ENCODE results near the gene ALK.

The ALK gene

DNA sequence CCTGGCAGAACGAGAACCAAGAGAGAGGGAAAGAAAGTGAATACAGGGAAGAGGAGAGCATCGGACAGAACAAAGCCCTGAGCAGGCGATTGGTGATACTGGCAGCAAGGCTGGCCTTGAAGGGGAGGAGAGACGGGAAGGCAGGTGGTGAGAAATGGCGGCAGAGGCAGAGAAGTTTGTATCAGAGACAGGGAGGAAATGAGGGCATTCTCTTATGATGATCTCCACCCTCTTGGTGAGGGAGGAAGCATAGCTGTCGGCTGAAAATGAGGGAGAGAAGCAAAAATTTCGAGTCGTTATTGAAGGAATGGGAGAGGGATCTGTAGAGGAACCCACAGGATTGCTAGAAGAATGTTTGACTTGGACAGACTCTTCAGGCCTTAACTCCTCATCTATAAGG lies 725.6 kb downstream of the ALK start:
- H3K4me3 ChIP-seq, result no peak overlapping the region
- H3K27me3 ChIP-seq, result no peaks in the 10 kb centered on the region
- peaks cover 0 to 3% (median 0%) of the 10 kb centered on the region in 3 donors for H3K36me3 ChIP-seq
- DNase-seq, result no peak
- intact Hi-C loops (cut with DNase I; ENCODE audit: low total_unique reads), result loop anchor here (2.0 kb wide), 1 partner anchor 237 kb away; no protein-coding TSS in a partner anchor
- H3K4me1 ChIP-seq, result no peaks in the 10 kb centered on the region
- TF ChIP-seq CTCF (IDR thresholded peaks at IDR 0.05), result no peak
- H3K9me3 ChIP-seq, result no peaks in the 10 kb centered on the region
- no peak overlapping the region for H3K27ac ChIP-seq

DNA sequence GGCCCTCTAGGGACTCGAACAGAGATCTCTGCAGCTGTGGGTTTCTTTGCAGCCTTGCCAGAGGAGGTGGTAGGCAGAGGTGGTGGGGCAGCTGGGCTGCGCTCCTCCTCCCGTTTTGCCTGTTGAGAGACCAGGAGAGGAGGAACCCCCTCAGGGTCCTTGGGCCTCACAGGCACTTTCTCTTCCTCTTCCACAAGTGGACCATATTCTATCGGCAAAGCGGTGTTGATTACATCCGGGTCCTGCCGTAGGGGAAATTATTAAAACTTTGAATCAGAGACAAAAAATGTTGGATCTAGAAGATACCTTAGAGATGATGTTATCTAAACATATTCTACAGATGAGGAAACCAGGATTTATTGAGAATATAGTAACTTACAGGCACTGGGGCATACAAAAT lies 727.7 kb downstream of the ALK start:
- H3K36me3 ChIP-seq, result peaks cover 0 to 8% (median 0%) of the 10 kb centered on the region in 3 donors
- TF ChIP-seq CTCF (IDR thresholded peaks at IDR 0.05), result no peak
- no peak overlapping the region for H3K4me3 ChIP-seq
- DNase-seq, result no peak
- H3K27me3 ChIP-seq, result no peaks in the 10 kb centered on the region
- H3K9me3 ChIP-seq, result no peaks in the 10 kb centered on the region
- no peaks in the 10 kb centered on the region for H3K4me1 ChIP-seq
- no peak overlapping the region for H3K27ac ChIP-seq
- intact Hi-C loops (cut with DNase I; ENCODE audit: low total_unique reads), result no loop called here

DNA sequence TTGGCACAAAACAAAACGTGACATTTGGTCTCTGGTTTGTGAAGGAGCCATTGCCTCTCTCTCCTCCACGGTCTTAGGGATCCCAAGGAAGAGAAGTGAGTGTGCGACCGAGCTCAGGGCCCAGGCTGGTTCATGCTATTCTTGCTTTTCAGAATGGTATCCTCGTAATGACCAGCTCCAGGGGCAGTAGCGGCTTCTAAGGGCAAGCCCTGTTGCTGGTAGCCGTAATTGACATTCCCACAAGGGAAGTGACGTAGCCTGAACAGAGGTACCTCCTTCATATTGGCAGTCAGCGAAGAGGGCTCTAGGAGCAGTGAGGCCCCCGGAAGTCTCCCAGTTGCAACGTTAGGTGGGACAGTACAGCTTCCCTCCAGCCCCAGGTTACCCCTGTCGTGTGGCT lies 728.3 kb downstream of the ALK start:
- intact Hi-C loops (cut with DNase I; ENCODE audit: low total_unique reads), result no loop called here
- TF ChIP-seq CTCF (IDR thresholded peaks at IDR 0.05), result no peak

DNA sequence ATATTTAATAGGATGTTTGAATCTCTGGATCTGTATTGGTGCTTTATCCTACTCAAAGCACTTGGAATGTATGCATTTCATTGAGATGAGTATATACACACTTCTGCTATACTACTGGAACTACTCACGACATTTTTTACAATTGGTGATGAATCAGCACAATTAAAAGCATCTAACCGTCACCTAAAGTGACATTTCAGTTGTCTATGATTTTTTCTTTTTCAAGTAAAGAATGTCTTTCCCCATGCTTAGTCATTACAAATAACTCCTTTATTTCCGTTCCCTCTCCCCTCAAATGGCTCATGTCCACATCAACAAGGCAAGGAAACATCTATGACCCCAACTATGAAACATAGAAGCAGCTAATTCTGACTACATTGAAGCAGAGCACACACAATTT lies 728.9 kb downstream of the ALK start:
- H3K27me3 ChIP-seq, result no peaks in the 10 kb centered on the region
- TF ChIP-seq CTCF (IDR thresholded peaks at IDR 0.05), result no peak
- no peak overlapping the region for H3K4me3 ChIP-seq
- H3K9me3 ChIP-seq, result no peaks in the 10 kb centered on the region
- no peak for DNase-seq
- no peak overlapping the region for H3K27ac ChIP-seq
- H3K4me1 ChIP-seq, result no peaks in the 10 kb centered on the region
- H3K36me3 ChIP-seq, result peaks cover 0 to 9% (median 8%) of the 10 kb centered on the region in 3 donors
- intact Hi-C loops (cut with DNase I; ENCODE audit: low total_unique reads), result no loop called here

More for the DNA sequence above, 728.3 kb downstream of the ALK start:
- Histone ChIP-seq H3K4me3 (no peak overlapping the region), H3K36me3 (peaks cover 0 to 8% (median 4%) of the 10 kb centered on the region in 3 donors), H3K27me3 (no peaks in the 10 kb centered on the region), H3K4me1 (no peaks in the 10 kb centered on the region), H3K27ac (no peak overlapping the region), H3K9me3 (no peaks in the 10 kb centered on the region)
- no peak for DNase-seq

DNA sequence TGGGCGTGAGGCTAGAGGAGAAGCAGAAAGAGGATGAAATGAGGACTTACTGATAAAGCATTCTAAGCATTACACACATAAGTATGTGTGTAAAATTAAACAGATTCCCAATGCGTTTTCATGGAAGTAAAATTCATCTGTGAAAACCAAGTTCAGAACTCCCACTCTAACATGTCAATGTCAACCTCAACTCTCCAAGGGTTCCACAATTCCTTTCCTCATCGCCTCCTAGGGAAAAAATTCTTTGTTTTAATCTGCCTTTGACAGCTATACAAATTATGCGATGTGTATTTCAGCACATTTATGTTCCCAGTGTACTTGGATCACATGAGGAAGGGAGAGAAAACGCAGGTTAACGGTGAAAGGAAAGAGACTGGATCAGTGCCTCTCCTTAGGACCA lies 729.6 kb downstream of the ALK start:
- Histone ChIP-seq H3K27me3 (no peaks in the 10 kb centered on the region), H3K27ac (no peak overlapping the region), H3K36me3 (peaks cover 0 to 14% (median 8%) of the 10 kb centered on the region in 3 donors), H3K4me3 (no peak overlapping the region), H3K9me3 (no peaks in the 10 kb centered on the region), H3K4me1 (no peaks in the 10 kb centered on the region)
- no peak for TF ChIP-seq CTCF (IDR thresholded peaks at IDR 0.05)
- intact Hi-C loops (cut with DNase I; ENCODE audit: low total_unique reads), result no loop called here
- no peak for DNase-seq

GRCh38 chr2:29189052-29189451 lies 732.3 kb downstream of the ALK start:
- intact Hi-C loops (cut with DNase I; ENCODE audit: low total_unique reads), result no loop called here
- Histone ChIP-seq H3K9me3 (no peaks in the 10 kb centered on the region), H3K36me3 (peaks cover 0 to 22% (median 14%) of the 10 kb centered on the region in 3 donors), H3K27me3 (no peaks in the 10 kb centered on the region), H3K4me3 (no peak overlapping the region), H3K4me1 (no peaks in the 10 kb centered on the region), H3K27ac (no peak overlapping the region)
- DNase-seq, result no peak
- TF ChIP-seq CTCF (IDR thresholded peaks at IDR 0.05), result no peak

Measured in tibial artery (tissue), 4 donors.